HepG2 (cell line): Measurements from ENCODE around the gene SMIM20. TPM values are rescaled to one million over a fixed set of nuclear protein-coding genes. Genes with fewer than 3 reads are reported as not detected.

Source experiments
- ATAC-seq: fragments of 200-7000 bp; cut with Tn5 transposase; 3 replicates; pipeline ENCODE4 v1.9.1; 2020; ENCODE audit warnings: mild to moderate bottlenecking, moderate library complexity
- BruUV-seq: library from RNA; stranded (reverse); fragments of 400-500 nt; replicated peaks from 2 replicates; lab custom pipeline; 2021; lab: Mats Ljungman, UMichigan
- CTCF ChIA-PET: fragments of 300-600 bp; formaldehyde crosslinking; extraction: SDS; loops from one replicate; lab custom pipeline; 2021; ENCODE audit warnings: low total read pairs, inconsistent platforms, low intra/inter-chr PET ratio; lab: Yijun Ruan, JAX
- POLR2A ChIA-PET: fragments of 350-600 bp; sonication (Branson Sonifier 250); formaldehyde crosslinking; loops from one replicate; lab custom pipeline; 2020; ENCODE audit warnings: antibody characterized with exemption, inconsistent platforms; lab: Yijun Ruan, JAX
- DNase-seq: peaks from one replicate; pipeline ENCODE4 v3.0.0-alpha.2; 2015; ENCODE audit warnings: low spot score
- FAIRE-seq: peaks from 3 replicates; lab custom pipeline; 2011; peaks lifted over from hg19 to GRCh38; lab: Jason Lieb, UNC
- H2AFZ ChIP-seq: one replicate; pipeline ENCODE4 v1.6.1; 2011; ENCODE audit warnings: low read length, inconsistent platforms
- H3K27ac ChIP-seq: fragments of 300-600 bp; 3 replicates; pipeline ENCODE4 v1.8.0; 2011; ENCODE audit warnings: mixed run types, mild to moderate bottlenecking, mixed read lengths, low read length, inconsistent platforms; ENCODE audit not compliant: insufficient read depth; ENCODE audit errors: extremely low read length
- H3K27me3 ChIP-seq, 2 experiments: fragments of 200-600 bp in 1 of 2; 2 replicates in 1 of 2; 3 replicates in 1 of 2; pipeline versions ENCODE4 v1.6.0 to v1.8.0; 2011; ENCODE audit warnings: low read length in 2 of 2, mild to moderate bottlenecking in 2 of 2, moderate library complexity in 2 of 2, inconsistent platforms in 1 of 2; ENCODE audit not compliant: insufficient read depth in 2 of 2, control insufficient read depth in 1 of 2
- H3K36me3 ChIP-seq, 2 experiments: fragments of 200-600 bp in 1 of 2; replicated peaks in 1 of 2; 2 replicates in 1 of 2; 3 replicates in 1 of 2; pipeline versions ENCODE4 v1.5.1 to v1.8.0; 2011; ENCODE audit warnings: low read length in 2 of 2, inconsistent platforms in 1 of 2; ENCODE audit not compliant: insufficient read depth in 2 of 2, control insufficient read depth in 1 of 2
- H3K4me1 ChIP-seq: 2 replicates; pipeline ENCODE4 v1.5.1; 2012; ENCODE audit warnings: low read length, inconsistent platforms; ENCODE audit not compliant: insufficient read depth
- H3K4me2 ChIP-seq: 2 replicates; pipeline ENCODE4 v1.6.0; 2011; ENCODE audit warnings: low read depth, low read length, inconsistent platforms
- H3K4me3 ChIP-seq, 3 experiments: fragments of 200-600 bp in 1 of 3; sonication (generic), shearing (Covaris generic) in 1 of 3; replicated peaks in 1 of 3; 2 replicates each; pipeline ENCODE4 v1.5.1; 2011 to 2016; ENCODE audit warnings: low read length in 3 of 3, inconsistent platforms in 2 of 3, low read depth in 2 of 3, mild to moderate bottlenecking in 2 of 3, control low read depth in 1 of 3, mixed read lengths in 1 of 3; ENCODE audit not compliant: insufficient read depth in 1 of 3
- H3K79me2 ChIP-seq: one replicate; pipeline ENCODE4 v1.6.1; 2011; ENCODE audit warnings: low read length, inconsistent platforms; ENCODE audit not compliant: insufficient read depth
- H3K9ac ChIP-seq: 2 replicates; pipeline ENCODE4 v1.6.0; 2011; ENCODE audit warnings: mild to moderate bottlenecking, low read depth, low read length, inconsistent platforms; ENCODE audit not compliant: insufficient read depth
- H3K9me3 ChIP-seq: 2 replicates; pipeline ENCODE4 v1.5.1; 2012; ENCODE audit warnings: mild to moderate bottlenecking, low read length
- H4K20me1 ChIP-seq: 2 replicates; pipeline ENCODE4 v1.6.0; 2011; ENCODE audit warnings: inconsistent platforms, mild to moderate bottlenecking, low read length, moderate library complexity; ENCODE audit not compliant: insufficient read depth
- CTCF ChIP-seq: sonication (generic); formaldehyde crosslinking; IDR thresholded peaks from 2 replicates; pipeline ENCODE4 v1.5.0; 2020; ENCODE audit warnings: mild to moderate bottlenecking, missing genetic modification reagents, moderate library complexity
- SP2 ChIP-seq: sonication (generic); formaldehyde crosslinking; IDR thresholded peaks from 2 replicates; pipeline ENCODE4 v1.5.1; 2020; ENCODE audit warnings: mild to moderate bottlenecking, missing genetic modification reagents
- in situ Hi-C: cut with HindIII; loops from 2 replicates; pipeline ENCODE4 v1.10.0; 2017; ENCODE audit warnings: low pct_unique_long_range_greater_than_20kb; ENCODE audit not compliant: extremely low pct_ligation_motif_present
- intact Hi-C: fragments of 100-400 bp; cut with micrococcal nuclease; formaldehyde crosslinking; loops from one replicate; pipeline ENCODE4 v1.10.0; 2022; ENCODE audit not compliant: unreplicated experiment
- polyA plus RNA-seq, 8 experiments: library from polyadenylated mRNA; depleted of rRNA in 3 of 8; stranded (reverse) in 7 of 8; unstranded in 1 of 8; fragments of >200 nt; fragmentation: Illumina TruSeq in 4 of 8; extraction: Trizol in 4 of 8; gene quantifications; 2 replicates each; pipeline versions ENCODE4 v1.2.1 to v1.2.3, GENCODE V29; 2011 to 2016; ENCODE audit warnings: low read depth in 4 of 8, missing spikeins in 1 of 8, mixed read lengths in 1 of 8; ENCODE audit not compliant: insufficient read depth in 1 of 8
- total RNA-seq, 5 experiments: library from RNA; depleted of rRNA; stranded (reverse); fragments of >200 nt; fragmentation: Illumina TruSeq; extraction: Trizol; gene quantifications; 2 replicates each; pipeline ENCODE4 v1.2.3, GENCODE V29; 2016; ENCODE audit warnings: low read depth in 1 of 5

Gene SMIM20
- total and polyA plus RNA-seq, 2 of the 13 experiments (the other 11 are each of a cell fraction or from before 2014, with no cell fraction given), result 26.3 to 30.2 TPM

DNA sequence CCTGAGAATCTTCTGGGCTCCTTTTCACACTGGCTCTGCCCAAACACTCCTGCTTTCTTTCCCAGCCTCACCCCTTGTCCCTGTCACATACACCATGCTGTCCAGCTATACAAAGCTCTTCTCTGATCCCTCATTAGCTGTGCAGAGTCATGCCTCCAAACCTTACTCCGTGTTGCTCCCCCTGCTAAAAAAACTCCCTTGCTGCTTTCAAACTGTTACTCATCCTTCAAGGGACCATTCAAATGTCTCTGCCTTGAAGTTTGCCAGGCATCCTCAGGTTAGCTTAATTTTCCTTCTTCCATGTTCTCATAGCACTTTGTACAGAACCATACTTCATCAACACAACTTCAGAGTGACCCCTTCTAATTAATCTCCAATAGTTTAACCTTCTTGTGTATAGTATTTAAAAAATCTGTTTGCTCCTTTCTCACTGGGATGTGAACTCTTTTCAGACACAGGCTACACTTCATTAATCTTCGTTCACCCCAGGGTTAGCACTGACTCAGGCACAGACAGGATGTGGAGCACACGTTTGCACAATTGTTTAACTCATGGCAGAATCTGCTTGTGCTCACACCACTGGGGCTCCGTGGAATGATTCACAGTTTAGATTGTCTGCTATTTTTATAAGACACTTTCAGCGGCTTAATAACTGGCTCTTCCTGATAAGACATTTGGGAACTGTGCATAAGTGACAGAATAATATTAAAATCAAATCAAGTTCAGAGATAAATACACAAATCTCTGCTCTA, 29.8 kb upstream of the SMIM20 start (continued):
- no peak for TF ChIP-seq CTCF (CRISPR knock-in tag)

DNA sequence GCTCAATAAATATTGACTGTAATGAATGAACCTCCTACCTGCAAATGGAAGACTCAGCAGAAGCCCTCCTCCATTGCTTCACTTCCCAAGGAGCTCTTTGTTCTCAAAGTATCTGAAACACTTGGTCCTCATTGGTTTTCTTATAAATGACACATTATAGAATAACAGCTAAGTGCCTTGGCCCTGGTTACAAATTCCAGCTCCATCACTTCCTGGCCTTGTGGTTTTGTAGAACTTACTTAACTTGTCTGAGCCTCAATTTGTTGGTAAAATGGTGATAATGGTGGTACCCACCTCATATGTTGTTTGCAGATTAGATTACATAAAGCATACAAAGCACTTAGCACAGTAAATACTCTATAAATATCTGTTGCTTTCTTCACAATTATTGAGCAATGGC, 25.2 kb upstream of the SMIM20 start:
- Histone ChIP-seq H3K9me3 (no peaks in the 10 kb centered on the region), H3K27me3 (peaks cover 0 to 3% of the 10 kb centered on the region in 2 experiments; a peak in 1 of 5 replicates), H4K20me1 (no peaks in the 10 kb centered on the region), H3K9ac (no peak overlapping the region), H3K36me3 (no peaks in the 10 kb centered on the region), H3K4me1 (no peaks in the 10 kb centered on the region), H2AFZ (no peak overlapping the region)
- DNase-seq (no peak), FAIRE-seq (no peak)
- ChIA-PET POLR2A (no interaction called here), CTCF (no interaction called here)
- TF ChIP-seq SP2 (CRISPR knock-in tag), result no peak
- TF ChIP-seq, all 625 proteins: peak for 0
- Histone ChIP-seq H3K27ac (no peak overlapping the region), H3K4me3 (no peak overlapping the region), H3K4me2 (no peak overlapping the region), H3K79me2 (no peaks in the 10 kb centered on the region)
- in situ Hi-C loops, result no loop called here
- no peak for ATAC-seq
- intact Hi-C loops, result no loop called here
- BruUV-seq, result no TSS peak
